Measurements from ENCODE around the gene PRDM5.

PRDM5 gene

DNA sequence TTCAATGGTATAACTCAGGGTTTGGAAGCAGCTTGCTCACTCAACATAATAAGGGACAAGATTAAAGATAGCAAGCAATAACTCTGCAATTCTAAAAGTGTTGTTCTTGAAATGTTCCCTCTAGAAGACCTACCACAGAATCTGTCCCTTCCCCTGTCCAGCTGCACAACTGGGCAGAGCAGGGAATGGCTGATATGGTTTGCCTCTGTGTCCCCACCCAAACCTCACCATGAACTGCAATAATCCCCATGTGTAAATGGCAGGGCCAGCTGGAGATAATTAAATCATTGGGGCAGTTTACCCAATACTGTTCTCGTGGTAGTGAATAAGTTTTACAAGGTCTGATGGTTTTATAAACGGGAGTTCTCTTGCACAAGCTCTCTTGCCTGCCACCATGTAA lies 19.1 kb downstream of the PRDM5 start:
- Mint-ChIP-seq H3K9me3 (no peaks in the 10 kb centered on the region), H3K27ac (no peak overlapping the region), H3K27me3 (ENCODE audit: low read depth) (no peaks in the 10 kb centered on the region), H3K4me3 (no peak overlapping the region), H3K36me3 (ENCODE audit: low read depth) (peaks cover 30% of the 10 kb centered on the region), H3K4me1 (no peaks in the 10 kb centered on the region)
- TF ChIP-seq, protein P1, sequence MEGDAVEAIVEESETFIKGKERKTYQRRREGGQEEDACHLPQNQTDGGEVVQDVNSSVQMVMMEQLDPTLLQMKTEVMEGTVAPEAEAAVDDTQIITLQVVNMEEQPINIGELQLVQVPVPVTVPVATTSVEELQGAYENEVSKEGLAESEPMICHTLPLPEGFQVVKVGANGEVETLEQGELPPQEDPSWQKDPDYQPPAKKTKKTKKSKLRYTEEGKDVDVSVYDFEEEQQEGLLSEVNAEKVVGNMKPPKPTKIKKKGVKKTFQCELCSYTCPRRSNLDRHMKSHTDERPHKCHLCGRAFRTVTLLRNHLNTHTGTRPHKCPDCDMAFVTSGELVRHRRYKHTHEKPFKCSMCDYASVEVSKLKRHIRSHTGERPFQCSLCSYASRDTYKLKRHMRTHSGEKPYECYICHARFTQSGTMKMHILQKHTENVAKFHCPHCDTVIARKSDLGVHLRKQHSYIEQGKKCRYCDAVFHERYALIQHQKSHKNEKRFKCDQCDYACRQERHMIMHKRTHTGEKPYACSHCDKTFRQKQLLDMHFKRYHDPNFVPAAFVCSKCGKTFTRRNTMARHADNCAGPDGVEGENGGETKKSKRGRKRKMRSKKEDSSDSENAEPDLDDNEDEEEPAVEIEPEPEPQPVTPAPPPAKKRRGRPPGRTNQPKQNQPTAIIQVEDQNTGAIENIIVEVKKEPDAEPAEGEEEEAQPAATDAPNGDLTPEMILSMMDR (IDR thresholded peaks at IDR 0.05; ENCODE audit: unreplicated experiment in 3 of 3): no peak

DNA sequence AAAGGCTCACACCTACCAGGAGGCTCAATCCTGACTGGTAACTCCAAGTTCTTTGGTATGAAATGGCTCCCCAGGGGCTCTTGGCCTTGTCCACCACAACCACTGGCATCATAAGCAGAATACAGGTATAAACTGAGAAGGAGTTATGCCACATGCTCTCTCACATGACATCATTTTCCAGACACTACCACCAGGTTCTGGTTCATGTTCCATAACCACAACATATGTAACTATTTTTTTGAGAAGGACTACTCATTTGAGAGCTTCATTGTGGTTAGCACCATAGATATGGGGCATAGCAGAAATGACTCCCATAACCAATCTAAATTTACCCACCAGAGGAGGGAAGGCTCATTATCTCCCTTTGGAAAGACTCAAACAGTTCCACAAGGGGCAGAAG lies 19.6 kb downstream of the PRDM5 start:
- no peak overlapping the region for H3K27ac Mint-ChIP-seq
- no peaks in the 10 kb centered on the region for H3K4me1 Mint-ChIP-seq
- no peaks in the 10 kb centered on the region for H3K27me3 Mint-ChIP-seq (ENCODE audit: low read depth)
- no peak overlapping the region for H3K4me3 Mint-ChIP-seq
- no peaks in the 10 kb centered on the region for H3K9me3 Mint-ChIP-seq
- TF ChIP-seq, protein P1 (IDR thresholded peaks at IDR 0.05; ENCODE audit: unreplicated experiment in 3 of 3): no peak
- peaks cover 30% of the 10 kb centered on the region for H3K36me3 Mint-ChIP-seq (ENCODE audit: low read depth)

DNA sequence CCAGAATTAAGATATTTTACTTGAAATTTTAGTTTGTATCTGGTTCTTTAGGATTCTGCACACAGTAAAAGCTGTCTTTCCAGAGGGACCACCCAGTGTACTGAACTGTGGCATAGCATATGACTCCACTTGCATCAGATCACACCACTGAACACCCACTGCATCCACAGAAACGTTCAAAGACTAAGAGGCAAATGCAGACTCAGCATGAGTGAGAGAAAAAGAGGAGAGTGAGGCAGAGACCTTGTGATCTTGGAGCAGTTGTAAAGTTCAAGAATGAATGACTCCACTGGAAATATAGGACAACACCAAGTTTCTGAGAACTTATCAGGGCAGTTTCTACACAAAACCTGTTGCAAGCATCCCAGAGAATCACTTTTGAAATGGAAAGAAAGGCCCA lies 20.8 kb downstream of the PRDM5 start:
- no peak overlapping the region for H3K4me3 Mint-ChIP-seq
- H3K9me3 Mint-ChIP-seq: no peaks in the 10 kb centered on the region
- no peaks in the 10 kb centered on the region for H3K27me3 Mint-ChIP-seq (ENCODE audit: low read depth)
- TF ChIP-seq, protein P1 (IDR thresholded peaks at IDR 0.05; ENCODE audit: unreplicated experiment in 3 of 3): no peak
- peaks cover 26% of the 10 kb centered on the region for H3K36me3 Mint-ChIP-seq (ENCODE audit: low read depth)
- no peaks in the 10 kb centered on the region for H3K4me1 Mint-ChIP-seq
- H3K27ac Mint-ChIP-seq: no peak overlapping the region

DNA sequence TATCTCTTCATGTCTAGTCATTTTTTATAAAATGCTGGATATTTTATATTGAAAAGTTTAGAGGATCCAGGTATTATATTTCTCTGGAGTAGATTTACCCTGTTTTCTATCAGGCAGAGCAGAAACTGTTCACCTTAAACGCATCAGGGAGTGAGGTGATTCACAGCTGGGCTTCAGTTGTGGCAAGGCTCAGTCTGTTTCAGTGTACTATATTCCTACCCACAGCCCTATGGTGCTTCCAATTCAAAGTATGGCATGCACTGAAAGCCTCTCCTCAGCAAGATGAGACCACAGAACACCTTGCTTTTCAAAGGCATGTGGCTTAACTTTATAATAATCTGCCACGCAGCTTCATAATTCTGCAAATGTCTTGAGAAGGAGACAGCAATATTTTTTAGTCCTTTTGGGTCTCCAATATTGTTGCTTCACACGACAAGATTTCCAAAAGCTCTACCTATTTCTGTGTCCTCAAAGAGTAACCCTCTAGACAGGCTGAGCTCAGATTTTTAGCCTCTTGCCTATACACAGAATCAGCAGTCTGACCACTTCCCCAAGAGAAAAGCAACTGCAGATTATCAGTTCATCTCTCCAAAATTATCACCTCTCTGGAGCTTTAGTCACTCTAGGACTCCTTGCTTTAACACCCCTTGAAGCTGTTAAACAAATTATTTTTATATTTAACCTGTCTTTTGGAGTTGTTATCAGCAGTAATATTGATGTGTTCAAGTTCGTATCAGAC lies 24.4 kb downstream of the PRDM5 start:
- no peaks in the 10 kb centered on the region for H3K4me1 Mint-ChIP-seq
- TF ChIP-seq, protein P1 (IDR thresholded peaks at IDR 0.05; ENCODE audit: unreplicated experiment in 3 of 3): no peak
- H3K27ac Mint-ChIP-seq: no peak overlapping the region
- no peaks in the 10 kb centered on the region for H3K27me3 Mint-ChIP-seq (ENCODE audit: low read depth)
- H3K36me3 Mint-ChIP-seq (ENCODE audit: low read depth): peaks cover 20% of the 10 kb centered on the region
- H3K4me3 Mint-ChIP-seq: no peak overlapping the region
- peaks cover 3% of the 10 kb centered on the region for H3K9me3 Mint-ChIP-seq

DNA sequence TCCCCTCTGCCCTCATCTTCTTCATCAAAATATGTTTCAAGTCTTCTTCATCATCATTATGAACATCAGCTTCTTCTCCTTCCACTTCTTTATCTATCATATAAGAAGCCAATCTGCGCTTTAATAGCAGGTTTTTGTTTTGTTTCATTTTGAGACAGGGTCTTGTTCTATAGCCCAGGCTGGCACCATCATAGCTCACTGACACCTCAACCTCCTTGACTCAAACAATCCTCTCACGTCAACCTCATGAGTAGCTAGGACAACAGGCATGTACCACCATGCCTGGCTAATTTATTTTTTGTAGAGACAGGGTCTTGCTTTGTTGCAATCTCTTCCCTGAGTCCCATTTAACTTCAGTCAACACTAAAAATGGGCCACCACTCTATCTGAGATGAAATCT lies 27.0 kb downstream of the PRDM5 start:
- no peak overlapping the region for H3K27ac Mint-ChIP-seq
- H3K4me3 Mint-ChIP-seq: no peak overlapping the region
- peaks cover 21% of the 10 kb centered on the region for H3K9me3 Mint-ChIP-seq
- H3K4me1 Mint-ChIP-seq: no peaks in the 10 kb centered on the region
- no peaks in the 10 kb centered on the region for H3K27me3 Mint-ChIP-seq (ENCODE audit: low read depth)
- peaks cover 37% of the 10 kb centered on the region for H3K36me3 Mint-ChIP-seq (ENCODE audit: low read depth)
- TF ChIP-seq, protein P1 (IDR thresholded peaks at IDR 0.05; ENCODE audit: unreplicated experiment in 3 of 3): no peak

DNA sequence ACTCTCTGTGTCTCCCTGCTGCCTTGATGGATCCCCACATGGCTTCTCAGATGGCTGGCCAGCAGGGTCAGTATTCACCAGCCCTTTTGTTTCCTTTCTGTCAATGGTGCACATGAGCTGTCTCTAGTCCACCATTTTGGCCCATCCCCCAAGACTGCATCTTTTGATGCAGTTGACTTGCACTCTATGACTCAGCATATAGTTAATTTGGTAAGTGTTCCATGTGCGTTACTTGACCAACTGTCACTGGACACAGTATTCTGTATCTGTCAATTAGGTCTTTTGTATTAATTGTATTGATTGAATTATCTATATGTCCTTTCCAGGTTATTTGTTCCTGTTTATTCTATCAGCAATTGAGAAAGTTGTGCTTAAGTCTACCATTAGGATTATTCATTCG lies 29.2 kb downstream of the PRDM5 start:
- H3K27ac Mint-ChIP-seq: no peak overlapping the region
- H3K9me3 Mint-ChIP-seq: peaks cover 27% of the 10 kb centered on the region
- H3K27me3 Mint-ChIP-seq (ENCODE audit: low read depth): no peaks in the 10 kb centered on the region

More for the DNA sequence above, 29.2 kb downstream of the PRDM5 start:
- H3K4me1 Mint-ChIP-seq: no peaks in the 10 kb centered on the region
- peaks cover 44% of the 10 kb centered on the region for H3K36me3 Mint-ChIP-seq (ENCODE audit: low read depth)
- TF ChIP-seq, protein P1 (IDR thresholded peaks at IDR 0.05; ENCODE audit: unreplicated experiment in 3 of 3): no peak
- H3K4me3 Mint-ChIP-seq: no peak overlapping the region

Data from nephron (organoid).